T-helper 1 cell treated with Interleukin-12 subunit alpha and Interleukin-12 subunit beta and Interleukin-4 antibody, amounts not matched to agents 30 μg/mL and 1 μg/mL, for 36 hours (primary cell): ENCODE results near the gene BDH1.
"Not testable (repeated sequence)": the region's sequence is repeated elsewhere in the genome, so short reads cannot be mapped to it uniquely, and the experiment has no call there.

Experiments used
- H3K27ac Mint-ChIP-seq: one replicate; pipeline ENCODE4 v1.8.0; 2021; ENCODE audit warnings: mild to moderate bottlenecking, mixed read lengths
- H3K27me3 Mint-ChIP-seq: one replicate; pipeline ENCODE4 v1.8.0; 2021; ENCODE audit warnings: low read depth, mixed read lengths
- H3K36me3 Mint-ChIP-seq: one replicate; pipeline ENCODE4 v1.8.0; 2021; ENCODE audit warnings: low read depth, mixed read lengths
- H3K4me1 Mint-ChIP-seq: one replicate; pipeline ENCODE4 v1.8.0; 2021; ENCODE audit warnings: low read depth, mixed read lengths
- H3K4me3 Mint-ChIP-seq: one replicate; pipeline ENCODE4 v1.8.0; 2021; ENCODE audit warnings: mild to moderate bottlenecking, moderate library complexity, mixed read lengths
- H3K9me3 Mint-ChIP-seq: one replicate; pipeline ENCODE4 v1.8.0; 2021; ENCODE audit warnings: mixed read lengths

Gene BDH1

DNA sequence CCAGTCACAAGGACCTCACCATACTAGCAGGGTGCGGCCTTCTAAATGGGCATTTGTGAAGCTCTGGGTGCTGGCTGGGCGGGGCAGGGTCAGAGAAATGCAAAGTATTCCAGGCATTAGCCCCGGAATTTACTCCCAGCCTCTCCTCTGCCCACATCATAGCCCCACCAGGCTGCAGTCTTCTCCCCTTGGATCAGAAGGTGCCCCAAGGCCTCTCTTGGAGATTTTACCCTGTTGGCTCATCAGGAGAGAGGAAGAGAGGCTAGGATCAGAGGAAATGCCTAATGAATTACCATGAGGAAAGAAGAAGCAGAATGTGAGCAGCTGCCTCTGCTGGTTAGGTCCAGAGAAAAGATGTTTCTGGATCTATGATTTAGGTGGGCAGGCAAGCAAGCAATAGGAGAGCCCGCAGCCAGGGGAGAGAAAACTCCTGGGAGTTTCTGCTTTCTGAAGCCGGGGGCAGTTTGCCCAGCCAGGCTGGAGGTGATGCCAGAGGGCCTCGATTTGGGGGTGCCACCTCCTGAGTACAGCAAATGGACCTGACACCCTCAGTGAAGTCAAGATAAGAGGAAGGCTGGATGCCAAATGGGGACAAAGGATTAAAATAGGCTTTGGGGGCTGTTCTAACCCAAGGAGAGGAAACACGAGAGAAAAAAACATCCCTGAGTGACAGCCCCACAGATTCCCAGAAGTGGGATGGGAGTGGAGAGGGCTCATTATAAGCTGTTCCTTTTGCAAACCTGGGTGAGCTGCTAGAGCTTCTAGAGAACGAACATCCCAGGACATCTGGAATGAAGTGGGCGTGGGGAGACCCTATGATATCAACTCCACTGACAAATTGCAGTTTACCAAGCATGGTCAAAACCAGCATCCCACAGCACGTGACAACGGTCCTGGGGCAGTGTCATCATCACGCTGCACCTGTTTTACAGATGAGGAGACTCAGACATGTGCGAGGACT lies 65.4 kb downstream of the BDH1 start:
- no peak overlapping the region for H3K4me3 Mint-ChIP-seq
- H3K4me1 Mint-ChIP-seq = no peaks in the 10 kb centered on the region
- H3K36me3 Mint-ChIP-seq = no peaks in the 10 kb centered on the region
- H3K9me3 Mint-ChIP-seq = no peaks in the 10 kb centered on the region
- H3K27ac Mint-ChIP-seq = no peak overlapping the region
- peaks cover 18% of the 10 kb centered on the region for H3K27me3 Mint-ChIP-seq

DNA sequence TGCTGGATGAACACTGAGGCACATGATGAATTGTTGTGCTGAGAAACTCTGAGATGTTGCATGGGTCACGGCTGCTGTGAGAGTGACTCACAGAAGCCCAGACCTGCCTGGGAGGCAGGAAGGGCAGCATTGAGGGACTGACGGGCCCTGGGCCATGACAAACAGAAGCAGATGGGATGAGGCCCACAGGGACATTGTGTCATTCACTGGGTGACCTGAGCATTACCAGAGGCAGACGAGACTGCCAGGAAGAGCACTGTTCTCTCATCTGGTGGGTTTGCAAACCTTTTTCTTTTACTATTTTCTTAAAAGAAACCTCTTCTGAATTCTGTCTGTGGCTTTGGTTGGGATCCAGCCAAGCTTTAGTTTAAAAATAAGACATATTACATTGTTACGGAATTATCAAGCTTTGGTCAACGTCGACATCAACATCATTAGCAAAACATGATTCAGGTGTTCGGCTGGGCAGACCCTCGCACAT lies 67.8 kb downstream of the BDH1 start:
- no peaks in the 10 kb centered on the region for H3K36me3 Mint-ChIP-seq
- no peaks in the 10 kb centered on the region for H3K4me1 Mint-ChIP-seq
- H3K4me3 Mint-ChIP-seq = no peak overlapping the region
- H3K9me3 Mint-ChIP-seq = no peaks in the 10 kb centered on the region
- H3K27ac Mint-ChIP-seq = no peak overlapping the region
- peaks cover 22% of the 10 kb centered on the region for H3K27me3 Mint-ChIP-seq

DNA sequence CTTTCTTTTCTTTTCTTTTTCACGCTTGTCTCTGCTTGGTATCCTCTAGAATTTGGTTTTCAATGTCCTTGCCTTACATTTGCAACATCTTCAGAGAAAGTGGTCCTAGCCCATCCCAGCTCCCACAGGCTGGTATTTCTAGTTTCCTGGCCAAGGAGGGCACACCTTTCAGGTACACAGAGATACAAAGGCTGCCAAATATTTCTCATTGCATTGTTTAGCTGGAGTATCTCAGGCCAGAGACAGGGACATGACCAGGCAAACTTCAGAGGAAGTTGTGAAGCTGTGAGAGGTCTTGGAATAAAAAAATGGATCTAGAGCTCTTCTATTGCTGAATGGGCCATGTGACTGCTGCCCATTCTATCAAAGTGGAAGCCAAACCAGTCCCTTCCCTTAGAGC lies 68.9 kb downstream of the BDH1 start:
- Mint-ChIP-seq H3K27me3 (peaks cover 22% of the 10 kb centered on the region), H3K36me3 (no peaks in the 10 kb centered on the region), H3K4me1 (no peaks in the 10 kb centered on the region), H3K9me3 (no peaks in the 10 kb centered on the region), H3K27ac (no peak overlapping the region), H3K4me3 (no peak overlapping the region)

DNA sequence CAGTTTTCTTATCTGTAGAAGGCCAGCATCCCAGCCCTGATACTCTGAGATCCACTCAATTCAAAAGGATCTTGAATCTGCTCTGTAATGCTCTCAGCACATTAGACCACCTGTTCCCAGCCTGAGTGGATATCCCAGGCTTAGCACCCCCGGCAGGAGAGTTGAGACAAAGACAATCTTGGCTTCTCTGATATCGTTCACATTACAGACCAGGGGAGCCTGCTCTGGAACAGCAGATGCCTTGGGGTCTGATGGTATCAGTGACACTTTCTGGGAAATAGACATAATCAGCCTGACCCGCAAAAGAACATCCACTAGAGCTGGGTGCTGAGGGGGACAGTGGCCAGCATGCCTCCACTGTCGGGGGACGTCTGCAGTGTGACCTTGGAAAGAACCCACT lies 70.6 kb downstream of the BDH1 start:
- Mint-ChIP-seq H3K27ac (no peak overlapping the region), H3K36me3 (no peaks in the 10 kb centered on the region), H3K4me3 (no peak overlapping the region), H3K9me3 (no peaks in the 10 kb centered on the region), H3K4me1 (no peaks in the 10 kb centered on the region), H3K27me3 (peaks cover 26% of the 10 kb centered on the region)

DNA sequence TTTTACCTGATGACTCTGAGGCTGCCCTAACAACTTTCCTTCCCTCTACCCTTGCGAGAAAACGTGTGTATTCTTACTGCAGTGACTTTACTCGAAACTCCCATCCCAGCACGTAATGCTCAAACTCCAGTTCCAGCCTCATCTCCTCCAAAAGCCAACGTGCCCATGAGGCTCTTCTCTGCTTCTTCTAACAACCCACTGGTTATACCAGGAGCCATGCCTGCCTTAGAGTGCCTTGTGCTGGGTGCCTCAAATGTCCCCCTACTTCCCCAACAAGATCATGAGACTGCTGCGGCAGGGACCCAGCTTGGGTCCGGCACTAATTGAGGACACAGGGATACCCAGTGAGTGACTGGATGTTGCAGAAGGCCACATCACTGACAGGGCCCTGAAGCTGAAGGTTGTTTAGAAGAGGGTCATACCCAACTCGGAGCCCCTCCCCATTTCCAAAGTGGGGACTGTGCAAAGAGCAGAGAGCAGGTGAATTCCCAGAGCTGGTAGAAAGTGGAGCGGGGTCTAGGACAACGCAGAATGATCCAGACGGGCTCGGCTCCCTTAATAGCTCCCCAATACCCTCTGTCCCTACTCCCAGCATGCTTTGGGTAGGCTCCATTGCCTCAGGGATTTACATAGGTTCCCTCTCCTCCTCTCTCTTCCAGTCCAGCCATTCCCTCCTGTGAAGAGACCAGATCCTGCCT lies 71.4 kb downstream of the BDH1 start:
- Mint-ChIP-seq H3K36me3 (no peaks in the 10 kb centered on the region), H3K27ac (no peak overlapping the region), H3K27me3 (peaks cover 32% of the 10 kb centered on the region), H3K9me3 (no peaks in the 10 kb centered on the region), H3K4me1 (no peaks in the 10 kb centered on the region), H3K4me3 (no peak overlapping the region)

DNA sequence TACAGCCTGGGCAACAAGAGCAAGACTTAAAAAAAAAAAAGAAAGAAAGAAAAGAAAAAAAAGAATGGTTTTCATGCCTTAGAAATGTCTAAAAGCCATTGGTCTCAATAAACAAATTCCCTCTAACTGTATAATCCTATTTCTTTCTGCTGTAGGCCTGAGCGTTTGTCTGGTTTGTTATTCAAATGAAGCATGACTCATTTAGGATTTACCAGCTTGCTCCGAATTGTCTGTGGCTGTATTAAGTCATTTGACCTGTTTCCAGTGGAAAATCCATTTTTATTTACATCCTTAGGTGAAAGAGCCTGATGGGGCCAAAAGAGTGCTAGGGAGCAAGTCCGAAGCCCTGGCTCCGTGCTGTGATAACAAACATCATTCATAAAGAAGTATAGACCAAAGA lies 73.8 kb downstream of the BDH1 start:
- Mint-ChIP-seq H3K27me3 (peaks cover 24% of the 10 kb centered on the region), H3K4me1 (no peaks in the 10 kb centered on the region), H3K4me3 (no peak overlapping the region), H3K36me3 (no peaks in the 10 kb centered on the region), H3K27ac (no peak overlapping the region), H3K9me3 (no peaks in the 10 kb centered on the region)

DNA sequence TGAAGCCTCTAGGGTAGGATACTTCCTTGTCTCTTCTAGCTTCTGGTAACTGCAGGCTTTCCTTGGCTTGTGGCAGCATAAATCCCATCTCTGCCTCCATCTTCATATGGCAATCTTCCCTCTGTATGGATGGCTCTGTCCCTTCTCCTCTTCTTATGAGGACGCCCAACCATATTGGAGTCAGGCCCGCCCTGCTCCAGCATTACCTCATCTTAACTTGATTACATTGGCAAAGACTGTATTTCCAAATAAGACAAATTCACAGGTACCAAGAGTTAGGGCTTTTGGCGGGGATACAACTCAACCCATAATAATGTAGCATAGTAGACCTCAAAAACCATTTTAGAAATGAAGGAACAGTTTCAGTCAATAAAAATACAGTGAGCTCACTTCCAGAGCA lies 75.4 kb downstream of the BDH1 start:
- no peak overlapping the region for H3K4me3 Mint-ChIP-seq
- no peaks in the 10 kb centered on the region for H3K9me3 Mint-ChIP-seq
- H3K36me3 Mint-ChIP-seq = no peaks in the 10 kb centered on the region
- H3K4me1 Mint-ChIP-seq = no peaks in the 10 kb centered on the region
- no peak overlapping the region for H3K27ac Mint-ChIP-seq
- H3K27me3 Mint-ChIP-seq = peaks cover 17% of the 10 kb centered on the region

DNA sequence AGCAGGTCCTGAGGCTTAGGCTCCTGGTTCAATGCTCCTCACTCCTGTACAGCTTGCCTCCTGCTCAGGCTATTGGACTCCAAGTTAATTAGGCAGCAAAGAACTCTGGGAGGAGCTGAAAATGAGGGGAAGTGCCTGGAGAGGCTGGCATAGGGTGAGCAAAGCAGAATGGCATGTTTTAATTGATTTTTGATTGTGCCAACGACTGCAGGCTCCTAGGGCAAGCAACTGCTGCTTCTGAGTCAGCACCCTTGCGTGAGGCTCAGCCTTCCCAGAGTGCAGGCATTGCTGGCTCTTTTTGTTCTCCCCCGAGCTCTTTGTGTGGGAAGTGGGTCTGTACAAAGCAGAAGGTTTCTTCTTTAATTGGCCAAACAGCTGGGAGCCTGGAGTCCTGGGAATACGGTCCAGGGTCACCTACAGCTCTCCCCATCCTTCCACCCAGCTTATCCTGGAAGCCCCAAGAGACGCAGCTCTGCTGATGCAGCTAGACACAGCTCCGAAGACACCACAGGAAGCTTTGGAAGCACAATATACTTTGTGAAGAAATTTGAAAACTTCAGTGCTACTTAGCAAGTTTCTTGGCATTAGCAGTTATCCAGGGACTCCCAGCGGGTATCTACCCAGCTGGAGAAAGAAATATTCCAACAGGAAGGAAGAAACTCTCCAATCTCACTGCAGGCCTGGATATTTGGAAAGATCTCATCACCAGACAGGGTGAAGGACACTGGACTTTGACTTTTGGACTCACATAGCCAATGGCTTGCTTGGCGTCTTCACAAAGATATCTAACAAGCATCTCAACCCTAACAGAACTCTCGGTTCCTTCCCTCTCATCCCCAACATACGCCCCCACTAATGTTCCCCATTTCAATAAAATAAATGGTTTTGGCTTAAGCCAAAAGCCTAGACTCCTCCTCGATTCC lies 76.8 kb downstream of the BDH1 start:
- Mint-ChIP-seq H3K4me1 (no peaks in the 10 kb centered on the region), H3K36me3 (no peaks in the 10 kb centered on the region), H3K27me3 (peaks cover 15% of the 10 kb centered on the region), H3K9me3 (no peaks in the 10 kb centered on the region), H3K27ac (no peak overlapping the region), H3K4me3 (no peak overlapping the region)

DNA sequence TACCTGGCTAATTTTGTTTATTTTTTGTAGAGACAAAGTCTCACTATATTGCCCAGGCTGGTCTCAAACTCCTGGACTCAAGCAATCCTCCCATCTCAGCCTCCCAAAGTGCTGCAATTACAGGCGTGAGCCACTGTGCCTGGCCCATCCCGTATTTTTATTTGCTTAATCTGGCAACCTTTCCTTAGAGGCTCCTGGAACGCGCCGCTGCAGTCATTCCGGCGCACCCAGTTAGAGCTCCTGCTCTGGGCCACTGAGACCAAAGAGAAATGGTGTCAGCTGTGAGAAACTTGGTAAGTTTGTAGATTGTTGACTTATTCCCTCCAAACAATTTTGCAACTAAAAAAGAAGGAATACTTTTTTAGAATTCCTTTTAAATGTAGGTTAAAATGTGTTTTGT lies 78.0 kb downstream of the BDH1 start:
- not testable (repeated sequence) for H3K27ac Mint-ChIP-seq, H3K4me1 Mint-ChIP-seq, H3K36me3 Mint-ChIP-seq, H3K4me3 Mint-ChIP-seq, H3K9me3 Mint-ChIP-seq
- H3K27me3 Mint-ChIP-seq = peaks cover 15% of the 10 kb centered on the region

DNA sequence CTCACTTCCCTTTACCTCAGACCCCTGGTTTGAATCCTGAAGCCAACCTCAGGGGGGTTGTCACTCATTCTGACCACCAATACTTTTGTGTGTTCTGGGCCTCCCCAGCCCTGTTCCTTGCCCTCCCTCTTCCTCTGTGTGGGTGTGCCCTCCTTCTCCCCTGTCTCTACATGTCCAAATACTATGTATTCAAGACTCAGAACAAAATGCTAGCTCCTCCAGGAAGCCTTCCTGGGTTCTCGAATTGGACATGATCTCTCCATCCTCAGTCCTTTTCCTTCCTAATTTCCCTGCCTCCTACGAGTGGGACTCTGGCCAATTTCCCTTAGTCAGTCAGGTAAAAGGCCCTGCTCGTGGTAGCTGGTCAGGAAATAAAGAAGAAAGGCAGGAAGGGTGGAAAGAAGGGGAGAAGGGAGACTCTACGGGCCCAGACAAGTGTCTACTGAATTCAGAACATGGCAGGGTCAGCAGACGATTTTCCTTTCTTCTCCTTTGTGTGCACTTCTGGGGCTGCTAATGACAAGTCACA lies 79.7 kb downstream of the BDH1 start:
- no peak overlapping the region for H3K27ac Mint-ChIP-seq
- no peaks in the 10 kb centered on the region for H3K36me3 Mint-ChIP-seq
- peaks cover 15% of the 10 kb centered on the region for H3K27me3 Mint-ChIP-seq
- H3K4me1 Mint-ChIP-seq = no peaks in the 10 kb centered on the region
- no peak overlapping the region for H3K4me3 Mint-ChIP-seq
- no peaks in the 10 kb centered on the region for H3K9me3 Mint-ChIP-seq

DNA sequence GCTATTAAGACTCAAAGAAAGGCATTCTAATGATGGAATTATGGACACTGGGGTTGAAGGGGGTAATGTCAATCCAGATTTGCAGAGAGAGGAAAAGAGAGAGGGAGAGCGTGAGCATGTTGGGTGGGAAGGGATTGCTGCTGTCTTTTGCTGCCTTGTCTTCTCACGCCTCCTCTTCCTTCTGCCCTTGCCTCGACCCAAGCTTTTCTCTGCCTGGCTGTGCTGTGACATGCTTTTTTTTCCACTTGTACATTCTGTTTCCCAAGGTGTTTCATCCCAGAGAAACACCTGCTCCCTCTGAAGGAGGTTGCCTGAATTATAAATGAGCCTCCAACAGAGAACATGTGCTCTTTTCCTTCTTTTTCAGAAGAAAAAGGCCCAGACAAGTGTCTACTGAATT lies 80.3 kb downstream of the BDH1 start:
- no peak overlapping the region for H3K4me3 Mint-ChIP-seq
- peaks cover 14% of the 10 kb centered on the region for H3K27me3 Mint-ChIP-seq
- H3K4me1 Mint-ChIP-seq = no peaks in the 10 kb centered on the region
- no peaks in the 10 kb centered on the region for H3K9me3 Mint-ChIP-seq
- H3K36me3 Mint-ChIP-seq = no peaks in the 10 kb centered on the region
- H3K27ac Mint-ChIP-seq = no peak overlapping the region

DNA sequence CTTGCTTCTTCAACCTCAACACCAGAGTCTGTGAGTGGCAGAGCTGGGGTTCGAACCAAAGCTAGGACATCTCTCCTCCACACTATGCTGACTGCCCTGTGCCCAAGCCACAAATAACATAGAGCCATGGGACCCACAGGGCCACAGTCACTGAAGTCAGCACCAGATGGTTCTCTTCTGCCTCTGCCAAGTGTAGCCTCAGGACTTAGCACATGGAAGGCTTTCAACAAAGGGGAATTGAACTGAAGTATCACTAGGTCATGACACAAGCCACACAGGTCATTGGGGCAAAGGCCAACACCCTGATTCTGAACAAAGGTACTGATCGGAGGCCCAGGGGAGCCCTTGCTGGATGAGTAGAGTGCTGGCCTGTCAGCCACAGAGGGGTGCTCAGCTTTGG lies 83.6 kb downstream of the BDH1 start:
- Mint-ChIP-seq H3K27me3 (peaks cover 22% of the 10 kb centered on the region), H3K36me3 (no peaks in the 10 kb centered on the region), H3K4me3 (no peak overlapping the region), H3K27ac (no peak overlapping the region), H3K9me3 (no peaks in the 10 kb centered on the region), H3K4me1 (peaks cover 4% of the 10 kb centered on the region)

DNA sequence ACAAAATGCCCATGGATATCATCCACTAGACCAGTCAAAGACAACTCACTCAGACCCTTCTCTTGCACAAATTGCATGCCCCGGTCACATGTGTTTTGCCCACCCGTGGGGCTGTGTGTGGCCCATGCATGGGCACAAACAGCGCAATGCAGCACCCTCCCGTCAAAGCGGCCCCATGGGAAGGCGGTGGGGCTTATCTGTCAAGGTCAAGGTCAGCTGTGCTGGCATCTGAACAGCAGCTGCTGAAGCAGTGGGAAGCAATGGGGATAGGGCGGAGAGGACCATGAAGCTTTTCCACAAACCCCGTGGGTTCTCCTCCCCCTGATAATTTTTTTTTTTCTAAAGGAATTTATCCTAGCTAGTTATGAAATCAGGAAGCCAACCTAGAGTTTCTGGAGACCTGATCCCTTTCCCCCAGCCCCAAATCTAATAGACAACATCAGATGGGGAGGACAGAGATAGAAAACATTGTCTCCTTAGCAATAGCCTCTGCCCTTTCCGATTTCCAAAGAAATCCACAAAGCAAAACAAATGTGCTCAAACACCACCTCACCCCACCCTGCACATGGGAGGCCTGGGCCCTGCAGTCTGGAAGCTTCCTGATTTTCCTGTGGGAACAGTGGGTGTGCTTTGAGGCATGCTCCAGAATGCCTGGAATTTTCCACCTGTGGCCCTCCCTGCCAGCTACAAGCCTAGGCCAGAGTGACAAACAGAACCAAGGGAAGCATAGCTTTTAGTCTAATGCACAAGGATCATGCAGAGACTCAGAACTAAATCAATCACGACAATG lies 84.4 kb downstream of the BDH1 start:
- Mint-ChIP-seq H3K27ac (no peak overlapping the region), H3K27me3 (peaks cover 23% of the 10 kb centered on the region), H3K36me3 (no peaks in the 10 kb centered on the region), H3K4me3 (no peak overlapping the region), H3K9me3 (no peaks in the 10 kb centered on the region), H3K4me1 (peaks cover 6% of the 10 kb centered on the region)
